Suppressor macrophage (primary cell): ENCODE measurements around the gene ADORA1.
A peak's percentile ranks its signal among the peaks of the same experiment; 100 is the strongest.

Experiments
- DNase-seq, 4 experiments: peaks; one replicate each; pipeline ENCODE4 v3.0.0-alpha.2; 2020 to 2022

ADORA1 gene

GRCh38 chr1:203188686-203189232 is 61.2 kb downstream of the ADORA1 start:
- no peak for DNase-seq

GRCh38 chr1:203189951-203190352 is 62.4 kb downstream of the ADORA1 start:
- DNase-seq: no peak

- no peak for DNase-seq
Observed at GRCh38 chr1:203190949-203191348, 63.4 kb downstream of the ADORA1 start.

- DNase-seq: no peak
Observed at GRCh38 chr1:203196371-203196770, 68.8 kb downstream of the ADORA1 start.

- DNase-seq: peak in 3 of 4 experiments; percentile 38 to 62 (median 51)
Observed at GRCh38 chr1:203197625-203198024, 70.1 kb downstream of the ADORA1 start.

- DNase-seq: no peak
Observed at GRCh38 chr1:203199002-203199401, 71.5 kb downstream of the ADORA1 start.

- no peak for DNase-seq
Observed at GRCh38 chr1:203199481-203199815, 71.9 kb downstream of the ADORA1 start.

- peak; percentile 55 to 87 (median 78) for DNase-seq
Observed at GRCh38 chr1:203199816-203200571, 72.5 kb downstream of the ADORA1 start.

GRCh38 chr1:203200916-203201315 is 73.4 kb downstream of the ADORA1 start:
- DNase-seq: no peak

GRCh38 chr1:203201516-203202205 is 74.1 kb downstream of the ADORA1 start:
- no peak for DNase-seq

- peak; percentile 73 to 86 (median 80) for DNase-seq
Observed at GRCh38 chr1:203202431-203203245, 75.1 kb downstream of the ADORA1 start.

- DNase-seq: no peak
Observed at GRCh38 chr1:203204756-203205155, 77.2 kb downstream of the ADORA1 start.

GRCh38 chr1:203206129-203206687 is 78.7 kb downstream of the ADORA1 start:
- no peak for DNase-seq

- DNase-seq: no peak
Observed at GRCh38 chr1:203207751-203208150, 80.2 kb downstream of the ADORA1 start.

GRCh38 chr1:203208181-203208580 is 80.7 kb downstream of the ADORA1 start:
- DNase-seq: no peak

- no peak for DNase-seq
Observed at GRCh38 chr1:203210350-203210749, 82.8 kb downstream of the ADORA1 start.

GRCh38 chr1:203210988-203211387 is 83.5 kb downstream of the ADORA1 start:
- DNase-seq: no peak

- DNase-seq: no peak
Observed at GRCh38 chr1:203211812-203212211, 84.3 kb downstream of the ADORA1 start.

GRCh38 chr1:203213126-203213525 is 85.6 kb downstream of the ADORA1 start:
- no peak for DNase-seq

GRCh38 chr1:203214871-203215270 is 87.3 kb downstream of the ADORA1 start:
- peak; percentile 87 to 94 (median 90) for DNase-seq

- DNase-seq: peak in 2 of 4 experiments; percentile 31 to 39
Observed at GRCh38 chr1:203215573-203215972, 88.0 kb downstream of the ADORA1 start.

GRCh38 chr1:203216274-203217138 is 89.0 kb downstream of the ADORA1 start:
- DNase-seq: peak; percentile 82 to 89 (median 86)
